Measurements from ENCODE around the gene TNS3. TPM values are rescaled to one million over a fixed set of nuclear protein-coding genes. Genes with fewer than 3 reads are reported as not detected.

The TNS3 gene
- polyA plus RNA-seq, 6 donors from 2014 or later, result 1.5 to 6.3 (median 4.8) TPM

DNA sequence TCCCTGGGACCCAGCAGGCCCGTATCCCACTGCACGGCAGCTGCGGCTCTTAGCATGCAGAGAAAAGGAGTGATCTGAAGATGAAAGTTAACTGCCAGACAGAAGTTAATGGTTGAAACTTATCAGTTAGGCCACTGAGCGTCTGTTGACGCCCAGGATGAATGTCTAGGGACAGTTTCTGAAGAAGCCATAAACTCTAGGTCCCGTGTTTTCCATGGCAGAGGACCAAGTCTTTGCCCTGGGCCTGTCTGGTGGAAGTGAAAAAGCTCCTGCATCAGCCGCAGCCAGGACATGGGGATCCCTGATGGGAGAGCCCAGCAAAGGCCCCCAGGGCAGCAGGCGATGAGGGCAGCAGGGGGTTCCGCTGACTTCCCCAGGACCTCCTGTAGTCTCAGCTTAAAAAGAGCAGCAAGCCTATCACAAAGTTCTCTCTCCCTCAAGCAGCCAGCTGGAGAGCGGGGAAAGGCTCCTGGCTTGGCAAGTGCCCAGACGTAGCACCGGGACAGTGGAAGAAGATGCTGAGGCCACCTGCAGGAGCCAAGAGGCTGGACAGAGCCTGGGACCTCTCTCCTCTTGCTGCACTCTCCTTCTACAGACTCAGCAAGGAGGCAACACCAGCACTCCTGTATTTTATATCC is 79.6 kb downstream of the TNS3 start:
- H3K4me1 Mint-ChIP-seq, result peaks cover 26 to 35% (median 29%) of the 10 kb centered on the region in 3 donors
- peak overlapping the region in 1 of 6 donors; percentile 82 for H3K27ac Mint-ChIP-seq
- H3K4me3 Mint-ChIP-seq, result no peak overlapping the region
- no peak for DNase-seq
- peaks cover 0 to 6% of the 10 kb centered on the region in 2 donors for H3K36me3 Mint-ChIP-seq
- ATAC-seq (ENCODE audit: low read depth in 2 of 2), result no peak
- H3K9me3 Mint-ChIP-seq, result no peaks in the 10 kb centered on the region
- no peaks in the 10 kb centered on the region for H3K27me3 Mint-ChIP-seq

DNA sequence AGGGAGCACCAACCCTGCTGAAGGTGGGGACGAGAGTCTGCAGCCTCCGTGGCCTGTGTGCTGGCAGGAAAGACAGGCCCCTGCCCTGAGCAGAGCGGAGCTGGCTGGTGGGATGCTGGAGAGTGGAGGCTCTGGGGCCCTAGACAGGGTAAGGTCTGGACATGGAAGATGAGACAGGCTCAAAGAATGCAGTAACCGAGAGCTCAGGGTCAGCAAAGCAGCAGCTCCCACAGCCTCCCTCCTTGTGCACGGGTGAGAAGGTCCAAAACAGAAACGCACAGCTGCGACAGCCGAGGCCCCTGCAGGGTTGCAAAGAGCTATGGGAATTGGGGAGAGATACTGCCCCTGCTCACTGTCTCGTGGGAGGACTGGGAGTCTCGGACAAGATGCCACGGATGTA is 80.5 kb downstream of the TNS3 start:
- Mint-ChIP-seq H3K36me3 (peaks cover 0 to 3% of the 10 kb centered on the region in 2 donors), H3K4me3 (no peak overlapping the region), H3K9me3 (no peaks in the 10 kb centered on the region), H3K4me1 (peaks cover 33 to 44% (median 38%) of the 10 kb centered on the region in 3 donors), H3K27ac (peak overlapping the region in 4 of 6 donors; percentile 8 to 74 (median 58)), H3K27me3 (no peaks in the 10 kb centered on the region)
- no peak for DNase-seq
- no peak for ATAC-seq (ENCODE audit: low read depth in 2 of 2)

DNA sequence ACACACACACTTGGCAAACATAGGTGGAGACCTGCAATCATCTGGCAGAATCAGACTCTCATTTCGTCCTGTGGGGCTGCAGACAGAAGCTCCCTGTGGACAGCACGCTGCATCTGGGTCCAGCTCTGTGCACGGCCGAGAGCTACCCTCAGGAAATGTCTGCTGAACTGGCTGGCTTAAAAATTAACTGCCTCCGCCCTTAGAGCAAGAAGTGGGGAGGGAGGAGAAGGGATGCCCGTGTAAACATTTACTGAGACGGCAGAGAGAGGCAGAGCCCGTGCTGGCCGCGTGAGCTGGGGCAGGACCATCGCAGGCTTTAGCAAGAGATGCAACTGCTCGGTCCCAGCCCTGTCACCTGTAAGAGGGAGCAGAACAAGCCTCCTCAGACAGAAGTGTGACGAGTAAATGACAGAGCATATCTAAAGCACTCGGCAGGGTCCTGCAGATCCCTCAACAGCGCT is 81.8 kb downstream of the TNS3 start:
- no peak for ATAC-seq (ENCODE audit: low read depth in 2 of 2)
- no peaks in the 10 kb centered on the region for H3K36me3 Mint-ChIP-seq
- H3K9me3 Mint-ChIP-seq, result no peaks in the 10 kb centered on the region
- no peaks in the 10 kb centered on the region for H3K27me3 Mint-ChIP-seq
- H3K27ac Mint-ChIP-seq, result peak overlapping the region in 4 of 6 donors; percentile 2 to 84 (median 54)
- peaks cover 41 to 57% (median 51%) of the 10 kb centered on the region in 3 donors for H3K4me1 Mint-ChIP-seq
- H3K4me3 Mint-ChIP-seq, result peak overlapping the region in 1 of 8 donors; percentile 19
- no peak for DNase-seq

DNA sequence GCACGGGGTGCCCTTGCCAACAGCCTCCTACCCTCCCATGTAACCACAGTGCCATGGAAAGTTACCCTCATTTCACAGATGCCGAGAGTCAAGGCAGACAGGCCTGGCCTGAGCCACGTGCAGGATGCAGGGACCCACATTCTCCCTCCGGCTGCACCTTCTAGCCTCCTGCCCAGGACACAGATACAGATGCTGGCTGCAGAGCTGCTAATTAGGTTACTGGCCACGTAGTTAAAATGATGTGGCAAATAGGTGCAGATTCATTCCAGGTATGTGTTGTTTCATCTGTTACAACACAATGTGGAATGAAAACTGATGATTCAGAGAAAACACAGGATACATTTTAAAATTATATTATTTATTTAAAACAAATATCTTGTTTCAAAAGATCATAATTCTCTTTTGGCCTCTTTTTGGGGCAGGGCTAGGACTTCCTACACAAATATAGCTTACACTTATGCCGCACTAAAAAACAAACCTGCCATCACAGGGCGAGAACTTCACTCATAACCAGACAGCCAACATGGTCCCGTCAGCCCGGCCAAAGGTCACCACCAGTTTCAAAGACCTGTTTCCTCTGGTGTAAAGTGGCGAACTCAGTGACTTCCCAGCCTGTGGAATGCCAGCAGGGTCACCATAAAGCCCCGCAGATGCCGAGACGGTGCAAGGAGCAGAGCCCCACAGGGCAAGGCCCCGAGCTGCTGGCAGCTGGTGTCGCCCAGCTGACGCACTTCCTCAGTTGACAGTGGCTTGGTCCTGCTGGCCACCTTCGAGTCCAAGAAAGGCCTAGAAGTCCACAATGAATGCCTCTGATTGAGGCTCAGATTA is 83.5 kb downstream of the TNS3 start:
- H3K27me3 Mint-ChIP-seq, result peaks cover 0 to 7% (median 0%) of the 10 kb centered on the region in 3 donors

DNA sequence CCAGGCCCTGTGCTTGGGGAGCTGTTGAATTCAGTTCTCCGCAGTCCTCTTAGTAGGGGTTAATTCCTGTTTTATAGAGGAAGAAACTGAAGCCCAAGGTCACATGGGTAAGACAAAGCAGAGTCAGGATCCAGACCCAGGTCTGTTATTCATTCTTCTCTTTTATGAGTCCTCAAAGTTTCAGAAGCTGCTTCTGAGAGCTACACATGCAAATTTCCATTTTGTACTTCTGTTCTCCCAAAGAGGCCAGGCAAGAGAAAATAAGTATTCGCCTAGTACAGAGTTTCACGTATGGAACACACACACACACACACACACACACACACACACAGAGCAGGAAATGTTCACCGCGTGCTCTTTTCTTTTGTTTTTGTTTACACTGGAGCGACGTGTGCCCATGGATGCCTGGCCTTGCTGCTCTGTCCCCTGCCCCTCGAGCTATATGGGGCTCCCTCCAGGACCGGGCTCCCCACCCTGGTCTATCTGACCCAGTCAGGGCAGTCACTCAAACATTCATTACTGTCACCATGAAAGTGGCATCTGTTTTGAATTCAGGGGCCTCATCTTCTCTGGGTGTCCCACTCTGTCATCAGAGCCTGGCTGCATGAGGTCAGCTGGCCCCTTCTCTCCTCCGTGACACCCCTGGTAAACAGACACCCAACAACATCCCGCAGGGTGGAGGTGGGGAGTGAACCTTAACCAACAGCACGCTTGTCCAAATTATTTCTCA is 84.4 kb downstream of the TNS3 start:
- DNase-seq (peak; percentile 45), ATAC-seq (ENCODE audit: low read depth in 2 of 2) (peak; percentile 87 to 89)
- H3K27ac Mint-ChIP-seq, result peak overlapping the region; percentile 78 to 95 (median 91)
- H3K4me1 Mint-ChIP-seq, result peaks cover 50 to 81% (median 66%) of the 10 kb centered on the region in 3 donors
- H3K27me3 Mint-ChIP-seq, result peaks cover 0 to 7% (median 0%) of the 10 kb centered on the region in 3 donors
- H3K36me3 Mint-ChIP-seq, result no peaks in the 10 kb centered on the region
- H3K4me3 Mint-ChIP-seq, result peak overlapping the region in 6 of 8 donors; percentile 52 to 79 (median 74)
- no peaks in the 10 kb centered on the region for H3K9me3 Mint-ChIP-seq

More for the DNA sequence above, 83.5 kb downstream of the TNS3 start:
- Mint-ChIP-seq H3K27ac (peak overlapping the region in 5 of 6 donors; percentile 38 to 95 (median 78)), H3K9me3 (no peaks in the 10 kb centered on the region), H3K4me3 (peak overlapping the region in 3 of 8 donors; percentile 52 to 70 (median 70)), H3K36me3 (no peaks in the 10 kb centered on the region), H3K4me1 (peaks cover 52 to 73% (median 65%) of the 10 kb centered on the region in 3 donors)
- ATAC-seq (ENCODE audit: low read depth in 2 of 2) (no peak), DNase-seq (no peak)

DNA sequence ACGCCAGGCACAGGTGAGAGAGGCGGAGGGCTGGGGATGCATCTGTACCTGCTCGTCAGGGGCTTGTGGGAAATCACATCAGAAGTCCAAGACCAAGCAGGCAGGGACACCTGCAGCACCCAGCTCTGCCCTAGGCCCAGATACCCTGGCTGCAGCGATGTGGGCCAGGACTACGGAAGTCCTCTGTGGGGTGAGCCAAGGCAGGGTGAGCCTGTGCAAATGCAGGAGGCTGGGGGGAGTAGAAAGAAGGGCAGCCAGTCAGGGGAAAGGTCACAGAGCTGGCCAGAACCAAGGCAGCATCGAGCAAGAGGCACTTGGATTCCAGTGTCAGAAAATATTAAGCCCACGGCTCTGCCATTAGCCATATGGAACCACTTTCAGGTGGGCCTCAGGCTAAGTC is 85.2 kb downstream of the TNS3 start:
- no peaks in the 10 kb centered on the region for H3K9me3 Mint-ChIP-seq

DNA sequence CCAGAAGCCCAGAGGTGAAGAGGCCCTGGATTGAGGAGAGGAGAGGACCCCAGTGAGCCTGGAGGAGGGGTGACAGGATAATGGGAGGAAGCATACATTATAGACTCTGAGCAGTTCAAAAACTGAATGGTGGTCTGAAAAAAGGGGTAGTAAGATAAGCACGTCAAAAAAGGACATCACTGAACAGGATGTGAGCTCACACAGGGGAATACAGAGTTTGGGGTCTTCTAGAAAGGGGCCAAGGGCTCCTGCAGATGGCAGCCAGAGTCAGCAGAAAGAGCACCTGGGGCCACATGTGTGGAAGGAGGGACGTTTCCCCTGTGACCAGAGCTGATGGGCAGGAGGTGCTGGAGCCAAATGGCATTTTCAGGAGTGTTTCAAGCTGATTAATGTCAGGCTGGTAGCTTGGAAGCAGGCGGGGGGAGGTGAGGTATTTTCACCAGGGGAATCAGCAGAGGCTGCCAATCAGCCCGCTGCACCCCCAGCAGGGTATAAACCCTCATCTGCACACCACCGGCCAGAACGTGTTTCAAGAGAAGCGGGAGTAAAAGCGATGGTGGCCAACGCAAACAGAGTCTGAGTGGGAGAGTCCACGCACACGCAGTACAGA is 85.8 kb downstream of the TNS3 start:
- H3K9me3 Mint-ChIP-seq, result no peaks in the 10 kb centered on the region
- H3K4me1 Mint-ChIP-seq, result peaks cover 41 to 80% (median 66%) of the 10 kb centered on the region in 3 donors

More for the DNA sequence above, 85.2 kb downstream of the TNS3 start:
- no peaks in the 10 kb centered on the region for H3K36me3 Mint-ChIP-seq
- H3K4me3 Mint-ChIP-seq, result peak overlapping the region in 4 of 8 donors; percentile 52 to 86 (median 74)
- H3K27ac Mint-ChIP-seq, result peak overlapping the region in 3 of 6 donors; percentile 70 to 96 (median 74)
- DNase-seq, result no peak
- H3K4me1 Mint-ChIP-seq, result peaks cover 44 to 83% (median 68%) of the 10 kb centered on the region in 3 donors
- no peak for ATAC-seq (ENCODE audit: low read depth in 2 of 2)
- peaks cover 0 to 7% (median 0%) of the 10 kb centered on the region in 3 donors for H3K27me3 Mint-ChIP-seq

DNA sequence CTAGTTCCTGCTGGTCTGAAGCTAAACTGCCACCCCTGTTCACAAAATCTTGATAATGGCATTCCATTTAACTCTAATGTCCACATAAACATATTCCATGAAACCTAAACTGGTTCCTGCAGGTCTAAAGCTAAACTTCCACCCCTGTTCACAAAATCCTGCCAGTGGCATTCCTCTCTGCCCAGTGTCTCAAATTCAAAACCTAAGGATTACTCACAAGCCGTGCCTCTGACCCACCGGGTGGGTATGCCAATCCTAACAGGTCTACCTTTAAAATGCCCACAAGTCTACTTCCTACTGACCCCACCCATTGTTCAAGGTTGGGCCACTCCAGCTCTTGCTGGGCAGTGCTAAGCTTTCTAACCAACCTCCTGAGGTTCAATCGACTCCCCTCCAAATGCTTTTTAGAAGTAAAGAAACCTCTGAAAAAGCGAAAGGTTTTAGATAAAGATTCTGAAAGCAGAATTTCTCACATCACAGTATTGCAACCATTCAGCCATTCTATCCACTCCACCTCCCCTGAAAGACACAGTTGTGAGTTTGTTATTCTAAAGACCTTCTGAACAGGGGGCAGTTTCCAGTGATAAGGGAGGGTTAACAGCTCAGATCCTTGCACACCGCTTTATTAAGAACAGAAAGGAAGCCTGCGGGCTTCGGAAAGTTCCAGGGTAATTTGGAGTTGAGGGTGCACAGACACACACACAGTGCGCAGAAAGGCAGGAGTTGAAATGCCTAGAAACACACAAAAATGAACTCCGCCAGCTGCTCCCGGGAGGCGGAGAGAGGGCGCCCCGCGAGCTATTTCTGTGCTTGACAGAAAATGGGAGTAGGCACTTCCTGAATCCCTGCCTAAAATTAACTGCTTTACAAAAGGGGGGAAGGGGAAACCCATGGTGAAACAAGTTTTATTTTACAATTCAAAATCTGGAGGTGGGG is 87.7 kb downstream of the TNS3 start:
- peak overlapping the region in 7 of 8 donors; percentile 52 to 81 (median 65) for H3K4me3 Mint-ChIP-seq
- H3K27ac Mint-ChIP-seq, result peak overlapping the region in 4 of 6 donors; percentile 2 to 90 (median 72)
- H3K9me3 Mint-ChIP-seq, result no peaks in the 10 kb centered on the region
- H3K27me3 Mint-ChIP-seq, result peaks cover 0 to 7% (median 0%) of the 10 kb centered on the region in 3 donors
- DNase-seq (no peak), ATAC-seq (ENCODE audit: low read depth in 2 of 2) (no peak)
- peaks cover 37 to 67% (median 60%) of the 10 kb centered on the region in 3 donors for H3K4me1 Mint-ChIP-seq
- no peaks in the 10 kb centered on the region for H3K36me3 Mint-ChIP-seq

More for the DNA sequence above, 85.8 kb downstream of the TNS3 start:
- DNase-seq (no peak), ATAC-seq (ENCODE audit: low read depth in 2 of 2) (peak; percentile 22 to 38)
- peak overlapping the region in 5 of 6 donors; percentile 70 to 96 (median 86) for H3K27ac Mint-ChIP-seq
- peaks cover 0 to 7% (median 0%) of the 10 kb centered on the region in 3 donors for H3K27me3 Mint-ChIP-seq
- no peaks in the 10 kb centered on the region for H3K36me3 Mint-ChIP-seq
- peak overlapping the region in 6 of 8 donors; percentile 33 to 86 (median 72) for H3K4me3 Mint-ChIP-seq

DNA sequence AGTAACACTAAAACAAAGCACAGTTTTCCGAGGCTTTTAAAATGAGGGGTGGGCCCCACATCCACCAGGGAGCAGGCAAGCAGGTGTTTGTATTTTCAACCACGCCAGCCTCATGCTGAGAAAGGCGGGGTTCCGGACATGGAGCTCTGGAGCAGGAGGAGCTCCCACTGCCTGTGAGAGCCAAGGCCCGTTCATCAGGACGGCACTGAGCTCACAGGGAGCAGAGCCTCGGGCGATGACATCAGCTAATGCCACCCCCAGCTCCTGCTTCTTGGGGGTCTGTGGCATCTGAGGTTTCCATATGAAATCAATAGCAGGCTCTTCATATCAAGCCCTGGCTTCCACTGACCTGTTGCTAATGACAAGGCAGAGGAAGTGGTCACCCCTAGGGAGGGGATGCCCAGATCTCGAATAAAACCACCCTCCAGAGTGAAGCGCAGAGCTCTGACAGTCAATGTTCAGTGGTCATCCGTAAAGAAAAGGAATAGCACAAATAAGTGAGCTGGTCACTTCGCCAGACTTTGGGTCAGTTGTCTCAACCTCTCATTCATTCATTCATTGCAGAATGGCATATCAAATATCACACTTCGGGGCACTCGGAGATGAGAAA is 89.1 kb downstream of the TNS3 start:
- H3K9me3 Mint-ChIP-seq, result no peaks in the 10 kb centered on the region
- peak overlapping the region in 2 of 8 donors; percentile 8 to 76 for H3K4me3 Mint-ChIP-seq
- peak overlapping the region in 1 of 6 donors; percentile 26 for H3K27ac Mint-ChIP-seq
- no peaks in the 10 kb centered on the region for H3K36me3 Mint-ChIP-seq
- peaks cover 34 to 58% (median 53%) of the 10 kb centered on the region in 3 donors for H3K4me1 Mint-ChIP-seq
- ATAC-seq (ENCODE audit: low read depth in 2 of 2) (no peak), DNase-seq (no peak)
- peaks cover 0 to 7% (median 0%) of the 10 kb centered on the region in 3 donors for H3K27me3 Mint-ChIP-seq

DNA sequence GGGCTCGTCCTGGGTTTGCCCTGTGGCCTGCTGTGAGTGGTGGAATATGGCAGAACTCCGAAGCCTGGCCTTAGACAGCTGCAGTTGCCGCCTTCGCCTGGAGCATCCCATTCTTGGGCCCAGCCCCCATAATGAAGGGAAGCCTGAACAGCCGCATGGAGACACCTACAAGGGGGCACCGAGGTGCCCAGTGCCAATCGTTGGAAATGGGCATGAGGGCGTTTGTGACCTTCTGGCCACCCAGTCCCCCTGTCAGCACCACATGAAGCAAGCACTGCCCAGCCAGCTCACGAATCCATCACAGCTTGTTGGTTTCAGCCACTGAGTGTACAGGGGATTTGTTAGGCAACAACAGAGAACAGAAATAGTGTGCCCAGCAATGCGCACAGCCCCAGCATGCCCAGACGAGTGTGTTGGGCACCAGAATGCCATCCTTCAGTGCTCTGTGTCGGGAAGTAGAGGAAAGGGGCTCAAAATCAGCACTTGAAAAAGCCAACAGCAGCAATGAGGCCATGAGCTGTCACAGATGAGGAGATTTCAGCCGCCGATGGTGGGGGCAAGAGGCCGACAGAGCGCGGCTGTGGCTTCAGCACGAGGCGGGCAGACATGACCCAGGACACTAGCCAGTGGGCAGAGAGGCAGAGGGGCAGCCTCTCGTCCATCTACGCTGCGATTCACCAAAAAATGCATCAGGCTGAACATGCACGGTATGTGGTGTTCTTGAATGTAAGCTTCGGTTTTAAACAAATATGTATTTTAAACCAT is 91.2 kb downstream of the TNS3 start:
- Mint-ChIP-seq H3K36me3 (no peaks in the 10 kb centered on the region), H3K9me3 (no peaks in the 10 kb centered on the region), H3K4me3 (no peak overlapping the region), H3K4me1 (peaks cover 20 to 38% (median 38%) of the 10 kb centered on the region in 3 donors), H3K27ac (no peak overlapping the region), H3K27me3 (peaks cover 0 to 7% (median 0%) of the 10 kb centered on the region in 3 donors)
- DNase-seq (no peak), ATAC-seq (ENCODE audit: low read depth in 2 of 2) (no peak)

DNA sequence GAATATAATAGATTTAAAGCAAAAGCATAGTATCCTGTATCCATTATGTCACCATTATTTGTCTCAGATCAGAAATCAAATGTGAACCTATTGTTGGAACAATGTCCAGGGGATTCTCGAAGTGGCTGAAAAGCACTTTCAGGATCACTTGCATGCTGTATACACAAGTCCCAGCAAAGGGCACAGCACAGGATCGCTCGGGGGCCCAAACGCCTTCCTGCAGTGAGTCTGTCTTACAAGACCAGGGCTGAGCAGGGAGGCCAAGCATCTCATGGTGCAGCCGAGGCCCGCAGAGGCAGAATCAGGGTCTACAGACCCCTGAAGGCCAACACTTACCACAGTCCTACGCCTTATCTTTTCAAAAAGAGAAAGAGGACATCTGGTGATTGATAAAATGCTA is 92.3 kb downstream of the TNS3 start:
- H3K9me3 Mint-ChIP-seq, result no peaks in the 10 kb centered on the region
- H3K4me1 Mint-ChIP-seq, result peaks cover 19 to 31% (median 28%) of the 10 kb centered on the region in 3 donors
- no peak overlapping the region for H3K4me3 Mint-ChIP-seq
- no peak overlapping the region for H3K27ac Mint-ChIP-seq
- no peak for ATAC-seq (ENCODE audit: low read depth in 2 of 2)
- peaks cover 0 to 7% (median 0%) of the 10 kb centered on the region in 3 donors for H3K27me3 Mint-ChIP-seq
- DNase-seq, result no peak
- H3K36me3 Mint-ChIP-seq, result no peaks in the 10 kb centered on the region

Measured in naive B cell (primary cell).